A549 (cell line): ENCODE measurements around the gene POLE. TPM values are rescaled to one million over a fixed set of nuclear protein-coding genes. Genes with fewer than 3 reads are reported as not detected.

Source experiments
- polyA plus RNA-seq, 4 experiments: library from polyadenylated mRNA; depleted of rRNA in 3 of 4; stranded (reverse); fragments of >200 nt; fragmentation: RNase III in 1 of 4; extraction: RNeasy Plus Mini Kit Qiagen cat#74134 plus additional on column Dnase treatment in 1 of 4; gene quantifications; 2 replicates in 3 of 4; 3 replicates in 1 of 4; pipeline ENCODE4 v1.2.3, GENCODE V29; 2011 to 2017
- small RNA-seq, 6 experiments: library from RNA; depleted of rRNA; stranded (forward); fragments of <200 nt; gene quantifications; one replicate each; pipeline ENCODE3, GENCODE V24; 2012

POLE gene
- polyA plus RNA-seq, 2 of the 4 experiments (the other 2 are of a cell fraction): 28.9 to 67.2 TPM

Small RNA genes lying within 50 kb of the gene (small RNA-seq; reads per million reads assigned to genes)
- gene MIR6763 (0 reads per million in 6 experiments), gene RNA5SP379 (0 to 1.2 (median 0) reads per million in 6 experiments)

Other genes starting within 250 kb of the POLE start
- 2.7 and 3.0 TPM in 2 replicates for gene FBRSL1, start 197.2 kb downstream of the POLE start, polyA plus RNA-seq (2011; rRNA removed)
- gene FBRSL1, start 197.2 kb downstream of the POLE start, polyA plus RNA-seq (2017; fragmentation: RNase III; extraction: RNeasy Plus Mini Kit Qiagen cat#74134 plus additional on column Dnase treatment): 28.5 to 37.8 TPM (median 32.8 TPM) in 3 replicates
- gene LRCOL1, start 76.8 kb downstream of the POLE start, polyA plus RNA-seq (2011; rRNA removed): not detected in 2 replicates
- gene LRCOL1, start 76.8 kb downstream of the POLE start, polyA plus RNA-seq (2017; fragmentation: RNase III; extraction: RNeasy Plus Mini Kit Qiagen cat#74134 plus additional on column Dnase treatment): not detected in 3 replicates
- not detected in 2 replicates for gene P2RX2, start 68.6 kb downstream of the POLE start, polyA plus RNA-seq (2011; rRNA removed)
- gene P2RX2, start 68.6 kb downstream of the POLE start, polyA plus RNA-seq (2017; fragmentation: RNase III; extraction: RNeasy Plus Mini Kit Qiagen cat#74134 plus additional on column Dnase treatment): not detected in 3 replicates
- 21.3 and 22.5 TPM in 2 replicates for gene PXMP2, start 245 bp upstream of the POLE start, polyA plus RNA-seq (2011; rRNA removed)
- gene PXMP2, start 245 bp upstream of the POLE start, polyA plus RNA-seq (2017; fragmentation: RNase III; extraction: RNeasy Plus Mini Kit Qiagen cat#74134 plus additional on column Dnase treatment): 18.7 to 20.0 TPM (median 19.4 TPM) in 3 replicates
- 29.3 and 36.7 TPM in 2 replicates for gene PGAM5, start 23.5 kb upstream of the POLE start, polyA plus RNA-seq (2011; rRNA removed)
- gene PGAM5, start 23.5 kb upstream of the POLE start, polyA plus RNA-seq (2017; fragmentation: RNase III; extraction: RNeasy Plus Mini Kit Qiagen cat#74134 plus additional on column Dnase treatment): 49.5 to 53.4 TPM (median 51.3 TPM) in 3 replicates
- 103 and 132 TPM in 2 replicates for gene ANKLE2, start 74.5 kb upstream of the POLE start, polyA plus RNA-seq (2011; rRNA removed)
- gene ANKLE2, start 74.5 kb upstream of the POLE start, polyA plus RNA-seq (2017; fragmentation: RNase III; extraction: RNeasy Plus Mini Kit Qiagen cat#74134 plus additional on column Dnase treatment): 70.7 to 73.2 TPM (median 72.4 TPM) in 3 replicates
- 25.5 and 32.0 TPM in 2 replicates for gene GOLGA3, start 141.5 kb upstream of the POLE start, polyA plus RNA-seq (2011; rRNA removed)
- 22.1 to 23.7 TPM (median 23.0 TPM) in 3 replicates for gene GOLGA3, start 141.5 kb upstream of the POLE start, polyA plus RNA-seq (2017; fragmentation: RNase III; extraction: RNeasy Plus Mini Kit Qiagen cat#74134 plus additional on column Dnase treatment)
- gene CHFR, start 200.3 kb upstream of the POLE start, polyA plus RNA-seq (2011; rRNA removed): 38.8 and 41.0 TPM in 2 replicates
- 19.2 to 21.2 TPM (median 20.9 TPM) in 3 replicates for gene CHFR, start 200.3 kb upstream of the POLE start, polyA plus RNA-seq (2017; fragmentation: RNase III; extraction: RNeasy Plus Mini Kit Qiagen cat#74134 plus additional on column Dnase treatment)